WTC11 (cell line): ENCODE results near the gene MECR.

ENCODE experiments used
- ATF1 ChIP-seq: sonication (generic); formaldehyde crosslinking; IDR thresholded peaks from 2 replicates; pipeline ENCODE4 v1.8.1; 2023; ENCODE audit warnings: mild to moderate bottlenecking, moderate library complexity, missing genetic modification reagents
- CTCF ChIP-seq: fragments of 200-600 bp; IDR thresholded peaks from 2 replicates; pipeline ENCODE4 v1.8.0; 2022; ENCODE audit warnings: antibody characterized with exemption
- E2F5 ChIP-seq: sonication (generic); formaldehyde crosslinking; IDR thresholded peaks from 2 replicates; pipeline ENCODE4 v1.8.1; 2022; ENCODE audit warnings: mild to moderate bottlenecking, moderate library complexity, missing genetic modification reagents
- ELF4 ChIP-seq: sonication (generic); formaldehyde crosslinking; IDR thresholded peaks from 2 replicates; pipeline ENCODE4 v1.8.1; 2022; ENCODE audit warnings: low read depth, mild to moderate bottlenecking, moderate library complexity, missing genetic modification reagents
- NFATC4 ChIP-seq: fragments of 250-450 bp; sonication (Bioruptor Pico); IDR thresholded peaks from 2 replicates; pipeline ENCODE4 v1.9.0; 2021; ENCODE audit warnings: mild to moderate bottlenecking
- NFE2L1 ChIP-seq: sonication (generic); formaldehyde crosslinking; IDR thresholded peaks from 2 replicates; pipeline ENCODE4 v1.8.1; 2023; ENCODE audit warnings: missing genetic modification reagents
- SOX15 ChIP-seq: fragments of 250-450 bp; sonication (Bioruptor Pico); IDR thresholded peaks from 2 replicates; pipeline ENCODE4 v1.9.0; 2021; ENCODE audit warnings: mild to moderate bottlenecking

DNA sequence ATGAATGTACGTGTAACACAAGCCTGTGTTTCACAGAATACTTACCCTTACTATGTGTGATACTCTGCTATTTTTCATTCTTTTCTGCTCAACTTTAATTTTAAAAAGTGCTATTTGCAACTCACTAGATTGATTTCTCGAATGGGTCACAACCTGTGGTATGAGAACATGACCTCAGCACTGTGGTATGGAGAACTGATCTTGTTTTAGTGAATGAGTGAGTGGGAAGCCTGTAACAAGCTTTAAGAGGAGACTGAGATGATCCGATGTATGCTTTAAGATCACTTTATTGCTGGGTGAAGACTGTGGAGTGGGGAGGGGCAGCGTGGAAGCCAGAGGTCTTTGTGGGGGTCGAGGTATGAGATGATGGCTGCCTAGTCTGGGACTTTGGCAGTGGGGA lies 21.6 kb downstream of the MECR start:
- TF ChIP-seq E2F5 (CRISPR knock-in tag) (no peak), CTCF (no peak), NFE2L1 (no peak), SOX15 (no peak), NFATC4 (CRISPR knock-in tag) (no peak), ATF1 (CRISPR knock-in tag) (no peak), ELF4 (CRISPR knock-in tag) (no peak)
